Prostate gland (tissue), 2 donors: ENCODE results near the gene CADPS2. TPM values are rescaled to one million over a fixed set of nuclear protein-coding genes. Genes with fewer than 3 reads are reported as not detected.

Experiments
- DNase-seq: peaks from one replicate; pipeline ENCODE4 v3.0.0-alpha.2; 2019; ENCODE audit warnings: low spot score
- H3K27ac ChIP-seq, 2 donors: fragments of 200-600 bp; sonication (generic); 2 replicates each; pipeline ENCODE4 v1.5.1; 2017 to 2019
- H3K27me3 ChIP-seq: fragments of 200-600 bp; sonication (generic); replicated peaks from 2 replicates; pipeline ENCODE4 v1.5.1; 2019; ENCODE audit not compliant: insufficient read depth
- H3K36me3 ChIP-seq, 2 donors: fragments of 200-600 bp; sonication (generic); 1 replicate in 1 of 2; 2 replicates in 1 of 2; pipeline versions ENCODE4 v1.5.1 to v1.8.1; 2017 to 2019
- H3K4me1 ChIP-seq: fragments of 200-600 bp; sonication (generic); replicated peaks from 2 replicates; pipeline ENCODE4 v1.5.1; 2019
- H3K4me3 ChIP-seq, 2 donors: fragments of 200-600 bp; sonication (generic); 2 replicates each; pipeline ENCODE4 v1.5.1; 2017 to 2019
- H3K9me3 ChIP-seq: fragments of 200-600 bp; sonication (generic); 2 replicates; pipeline ENCODE4 v1.5.1; 2017
- POLR2A ChIP-seq: fragments of 450-650 bp; IDR thresholded peaks from one replicate; pipeline ENCODE4 v1.6.1; 2016; ENCODE audit warnings: antibody characterized with exemption, mild to moderate bottlenecking
- POLR2AphosphoS5 ChIP-seq: sonication (generic); formaldehyde crosslinking; IDR thresholded peaks from one replicate; pipeline ENCODE4 v1.6.1; 2017; ENCODE audit warnings: antibody characterized with exemption
- WGBS: methylation state at CpG from one replicate; pipeline ENCODE4 v1.1.5; 2018; 5-methylcytosine and 5-hydroxymethylcytosine counted together
- intact Hi-C: fragments of 100-400 bp; cut with DNase I; formaldehyde crosslinking; loops from one replicate; pipeline ENCODE4 v1.14.2; 2022
- total RNA-seq, 2 donors: library from RNA; depleted of rRNA; stranded (reverse); fragments of >200 nt; gene quantifications; one replicate each; pipeline ENCODE4 v1.1.0, GENCODE V29; 2016
- TF ChIP-seq, protein P1 (sequence below), 4 experiments: fragments of 200-600 bp in 2 of 4; fragments of 450-650 bp in 2 of 4; sonication (generic) in 2 of 4; IDR thresholded peaks; 1 replicate in 3 of 4; 2 replicates in 1 of 4; pipeline ENCODE4 v1.5.1; 2016 to 2019; ENCODE audit warnings: antibody characterized with exemption in 4 of 4, mild to moderate bottlenecking in 2 of 4, moderate library complexity in 2 of 4

CADPS2 gene
- total RNA-seq, 2 donors from 2014 or later: 22.2 to 50.4 TPM

DNA sequence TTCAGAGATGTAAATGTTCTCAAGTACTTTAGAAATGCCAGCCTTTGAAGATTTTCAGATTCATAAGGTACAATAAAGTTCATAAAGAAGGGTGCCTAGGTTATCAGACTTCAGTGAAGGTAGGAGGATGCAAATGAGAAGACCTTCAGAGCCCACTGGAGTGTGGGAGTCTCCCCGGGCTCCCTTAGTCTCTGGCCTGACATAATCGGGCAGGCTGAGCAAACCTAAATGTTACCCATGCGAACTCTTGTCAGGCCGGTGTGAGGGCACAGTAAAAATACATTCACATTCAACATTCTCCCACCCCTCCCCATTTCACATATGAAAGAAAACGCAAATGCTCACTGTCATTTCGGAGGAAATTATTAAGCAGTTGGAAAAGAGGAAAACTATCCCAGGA lies 479.1 kb downstream of the CADPS2 start:
- Histone ChIP-seq H3K4me3 (no peak overlapping the region), H3K4me1 (no peaks in the 10 kb centered on the region), H3K27me3 (no peaks in the 10 kb centered on the region), H3K9me3 (no peaks in the 10 kb centered on the region), H3K27ac (no peak overlapping the region), H3K36me3 (no peaks in the 10 kb centered on the region)
- DNase-seq: no peak
- intact Hi-C loops: no loop called here
- TF ChIP-seq POLR2A (no peak), POLR2AphosphoS5 (no peak)
- TF ChIP-seq, protein P1, sequence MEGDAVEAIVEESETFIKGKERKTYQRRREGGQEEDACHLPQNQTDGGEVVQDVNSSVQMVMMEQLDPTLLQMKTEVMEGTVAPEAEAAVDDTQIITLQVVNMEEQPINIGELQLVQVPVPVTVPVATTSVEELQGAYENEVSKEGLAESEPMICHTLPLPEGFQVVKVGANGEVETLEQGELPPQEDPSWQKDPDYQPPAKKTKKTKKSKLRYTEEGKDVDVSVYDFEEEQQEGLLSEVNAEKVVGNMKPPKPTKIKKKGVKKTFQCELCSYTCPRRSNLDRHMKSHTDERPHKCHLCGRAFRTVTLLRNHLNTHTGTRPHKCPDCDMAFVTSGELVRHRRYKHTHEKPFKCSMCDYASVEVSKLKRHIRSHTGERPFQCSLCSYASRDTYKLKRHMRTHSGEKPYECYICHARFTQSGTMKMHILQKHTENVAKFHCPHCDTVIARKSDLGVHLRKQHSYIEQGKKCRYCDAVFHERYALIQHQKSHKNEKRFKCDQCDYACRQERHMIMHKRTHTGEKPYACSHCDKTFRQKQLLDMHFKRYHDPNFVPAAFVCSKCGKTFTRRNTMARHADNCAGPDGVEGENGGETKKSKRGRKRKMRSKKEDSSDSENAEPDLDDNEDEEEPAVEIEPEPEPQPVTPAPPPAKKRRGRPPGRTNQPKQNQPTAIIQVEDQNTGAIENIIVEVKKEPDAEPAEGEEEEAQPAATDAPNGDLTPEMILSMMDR (IDR thresholded peaks at IDR 0.05): no peak
- WGBS: 81% methylated on average over 6 of the region's 6 CpGs

DNA sequence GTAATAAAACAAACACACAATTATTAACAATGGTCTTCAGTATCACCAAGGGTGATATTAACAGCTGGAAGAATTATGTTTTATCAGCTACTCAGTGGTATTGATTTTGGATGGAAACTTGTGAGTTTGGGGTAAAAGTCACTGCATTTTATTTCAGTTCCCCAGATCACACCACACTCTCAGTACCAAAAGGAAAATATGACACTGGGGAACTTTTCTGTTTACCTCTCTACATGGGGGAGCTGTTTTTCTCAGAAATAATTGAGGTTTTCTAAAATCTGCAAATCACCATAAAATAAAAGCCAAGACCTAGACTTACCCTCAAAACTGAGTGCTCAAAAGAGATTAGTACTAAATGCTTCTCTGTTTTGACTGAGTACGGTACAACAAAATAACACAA lies 483.1 kb downstream of the CADPS2 start:
- H3K9me3 ChIP-seq: no peaks in the 10 kb centered on the region
- no peaks in the 10 kb centered on the region for H3K4me1 ChIP-seq
- DNase-seq: no peak
- no peak overlapping the region for H3K27ac ChIP-seq
- no peak overlapping the region for H3K4me3 ChIP-seq
- TF ChIP-seq POLR2AphosphoS5 (no peak), POLR2A (no peak)
- TF ChIP-seq, protein P1 (IDR thresholded peaks at IDR 0.05): no peak
- H3K36me3 ChIP-seq: no peaks in the 10 kb centered on the region
- intact Hi-C loops: no loop called here
- WGBS: 97% methylated on average over 1 of the region's 1 CpG
- no peaks in the 10 kb centered on the region for H3K27me3 ChIP-seq

DNA sequence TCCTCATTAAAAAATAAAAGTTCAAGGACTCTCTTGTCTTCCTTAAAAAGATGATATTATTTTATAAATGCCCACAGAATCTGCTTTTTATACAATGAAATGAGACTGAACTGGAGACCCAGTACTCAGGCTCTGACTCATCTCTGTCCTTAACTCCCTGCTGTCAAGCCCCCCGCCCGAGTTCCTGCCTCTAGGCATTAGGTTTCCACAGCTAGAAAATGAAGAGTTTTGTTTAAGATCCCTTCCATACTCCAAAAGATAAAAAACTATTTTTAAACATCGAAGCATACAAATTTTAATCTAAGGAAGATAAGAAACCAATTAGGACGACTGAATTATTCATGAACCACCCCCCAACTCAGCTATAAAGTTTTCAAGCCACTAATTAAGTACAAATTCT lies 484.0 kb downstream of the CADPS2 start:
- Histone ChIP-seq H3K9me3 (no peaks in the 10 kb centered on the region), H3K4me1 (no peaks in the 10 kb centered on the region), H3K4me3 (no peak overlapping the region), H3K27me3 (no peaks in the 10 kb centered on the region), H3K36me3 (no peaks in the 10 kb centered on the region), H3K27ac (no peak overlapping the region)
- no peak for DNase-seq
- intact Hi-C loops: no loop called here
- TF ChIP-seq, protein P1 (IDR thresholded peaks at IDR 0.05): no peak
- TF ChIP-seq POLR2A: no peak
- TF ChIP-seq POLR2AphosphoS5: no peak
- 68% methylated on average over 4 of the region's 4 CpGs for WGBS

DNA sequence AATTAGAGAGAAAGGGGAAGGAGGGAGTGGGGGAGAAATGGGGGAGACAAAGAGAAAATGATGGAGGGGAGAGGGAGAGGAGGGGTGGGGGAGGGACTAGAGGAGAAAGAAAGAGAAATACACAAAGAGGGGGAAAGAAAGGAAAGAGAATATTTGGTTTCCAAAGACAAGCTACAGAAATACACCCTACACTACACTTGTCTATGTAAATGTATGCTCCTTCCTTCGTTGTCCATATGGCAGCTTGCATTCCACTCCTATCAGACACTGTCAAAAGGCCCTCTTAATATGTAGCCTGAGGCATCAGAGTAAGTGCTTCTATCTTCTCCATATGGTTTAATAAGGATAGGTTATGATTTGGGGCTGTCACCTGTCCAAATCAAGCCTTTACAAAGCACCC lies 488.9 kb downstream of the CADPS2 start:
- intact Hi-C loops: no loop called here
- DNase-seq: no peak
- Histone ChIP-seq H3K4me3 (no peak overlapping the region), H3K4me1 (no peaks in the 10 kb centered on the region), H3K36me3 (no peaks in the 10 kb centered on the region), H3K27me3 (no peaks in the 10 kb centered on the region), H3K27ac (no peak overlapping the region), H3K9me3 (no peaks in the 10 kb centered on the region)
- 61% methylated on average over 1 of the region's 1 CpG for WGBS
- TF ChIP-seq POLR2A (no peak), POLR2AphosphoS5 (no peak)
- TF ChIP-seq, protein P1 (IDR thresholded peaks at IDR 0.05): no peak

DNA sequence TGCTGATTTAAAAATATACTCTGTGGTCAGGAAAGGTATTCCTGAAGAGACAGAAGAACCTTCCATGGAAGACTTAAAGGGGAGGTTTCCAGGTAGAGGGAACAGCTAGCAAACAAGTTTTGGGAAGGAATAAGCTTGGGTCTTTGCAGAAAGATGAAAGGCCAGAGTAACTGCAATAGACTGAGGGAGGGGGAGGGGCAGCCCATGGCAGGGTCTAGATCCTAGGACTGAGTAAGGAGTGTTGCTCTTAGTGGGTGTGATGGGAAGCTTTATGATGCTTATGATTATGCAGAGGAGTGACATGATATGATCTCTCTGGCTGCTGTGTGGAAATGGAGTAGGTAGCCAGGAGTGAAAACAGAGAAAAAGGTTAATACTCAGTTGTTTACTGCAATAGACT lies 491.7 kb downstream of the CADPS2 start:
- H3K4me3 ChIP-seq: no peak overlapping the region
- no peaks in the 10 kb centered on the region for H3K27me3 ChIP-seq
- H3K9me3 ChIP-seq: no peaks in the 10 kb centered on the region
- DNase-seq: no peak
- TF ChIP-seq, protein P1 (IDR thresholded peaks at IDR 0.05): no peak
- no peak for TF ChIP-seq POLR2A
- H3K4me1 ChIP-seq: no peaks in the 10 kb centered on the region
- no peak overlapping the region for H3K27ac ChIP-seq
- intact Hi-C loops: no loop called here
- H3K36me3 ChIP-seq: no peaks in the 10 kb centered on the region
